PC-9 (cell line): ENCODE results near the gene B3GNT3. TPM values are rescaled to one million over a fixed set of nuclear protein-coding genes. Genes with fewer than 3 reads are reported as not detected.

Experiments used
- BruUV-seq: library from RNA; stranded (reverse); fragments of 400-500 nt; replicated peaks from 2 replicates; lab custom pipeline; 2021; lab: Mats Ljungman, UMichigan
- CTCF ChIA-PET: fragments of 300-600 bp; sonication (Branson Sonifier 250); formaldehyde crosslinking; loops from one replicate; lab custom pipeline; 2022; ENCODE audit warnings: antibody characterized with exemption; lab: Charles Lee
- POLR2A ChIA-PET: fragments of 300-600 bp; sonication (Branson Sonifier 250); formaldehyde crosslinking; loops from one replicate; lab custom pipeline; 2022; ENCODE audit warnings: antibody characterized with exemption; ENCODE audit not compliant: unreplicated experiment; lab: Charles Lee
- DNase-seq, 2 experiments: peaks; one replicate each; pipeline versions ENCODE4 v3.0.0 to v3.0.0-alpha.2; 2015 to 2022; ENCODE audit warnings: mixed read lengths in 1 of 2
- H2AFZ ChIP-seq: fragments of 200-600 bp; sonication (generic); 2 replicates; pipeline ENCODE4 v1.8.1; 2017; ENCODE audit warnings: antibody characterized with exemption
- H3F3A ChIP-seq: fragments of 200-600 bp; sonication (generic); 2 replicates; pipeline ENCODE4 v1.8.1; 2017; ENCODE audit warnings: antibody characterized with exemption, mild to moderate bottlenecking, low read depth; ENCODE audit not compliant: insufficient read depth
- H3K27ac ChIP-seq: fragments of 200-600 bp; sonication (generic); 2 replicates; pipeline ENCODE4 v1.6.1; 2016; ENCODE audit warnings: mixed run types
- H3K27me3 ChIP-seq: fragments of 200-600 bp; sonication (generic); 2 replicates; pipeline ENCODE4 v1.6.1; 2016; ENCODE audit warnings: low read depth, mixed run types; ENCODE audit not compliant: insufficient read depth
- H3K36me3 ChIP-seq: fragments of 200-600 bp; sonication (generic); 2 replicates; pipeline ENCODE4 v1.6.1; 2016; ENCODE audit warnings: low read depth, mixed run types
- H3K4me1 ChIP-seq: fragments of 200-600 bp; sonication (generic); replicated peaks from 2 replicates; pipeline ENCODE4 v1.6.1; 2016; ENCODE audit warnings: mixed run types; ENCODE audit not compliant: insufficient read depth
- H3K4me2 ChIP-seq: fragments of 200-600 bp; sonication (generic); 2 replicates; pipeline ENCODE4 v1.6.1; 2017; ENCODE audit warnings: mixed run types
- H3K4me3 ChIP-seq: fragments of 200-600 bp; sonication (generic); 2 replicates; pipeline ENCODE4 v1.6.1; 2016; ENCODE audit warnings: mixed run types
- H3K79me2 ChIP-seq: fragments of 200-600 bp; sonication (generic); 2 replicates; pipeline ENCODE4 v1.6.1; 2017; ENCODE audit warnings: low read depth, mixed run types
- H3K9me2 ChIP-seq: fragments of 200-600 bp; sonication (generic); 2 replicates; pipeline ENCODE4 v1.8.1; 2017; ENCODE audit warnings: mild to moderate bottlenecking; ENCODE audit not compliant: insufficient read depth
- H3K9me3 ChIP-seq: fragments of 200-600 bp; sonication (generic); 2 replicates; pipeline ENCODE4 v1.8.1; 2016; ENCODE audit warnings: low read depth; ENCODE audit not compliant: insufficient read depth
- H4K20me1 ChIP-seq: fragments of 200-600 bp; sonication (generic); 2 replicates; pipeline ENCODE4 v1.8.1; 2017; ENCODE audit not compliant: insufficient read depth
- CTCF ChIP-seq: fragments of 200-600 bp; sonication (generic); conservative IDR thresholded peaks from 2 replicates; pipeline ENCODE4 v1.6.1; 2017; ENCODE audit warnings: mixed run types, antibody characterized with exemption, mild to moderate bottlenecking, moderate library complexity
- EZH2 ChIP-seq: fragments of 200-600 bp; sonication (generic); IDR thresholded peaks from 2 replicates; pipeline ENCODE4 v1.8.0; 2017; ENCODE audit warnings: antibody characterized with exemption, low read depth
- intact Hi-C: fragments of 100-400 bp; cut with micrococcal nuclease; formaldehyde crosslinking; loops from one replicate; pipeline ENCODE4 v1.10.0; 2022; ENCODE audit not compliant: unreplicated experiment
- total RNA-seq: library from RNA; stranded (reverse); gene quantifications from 2 replicates; pipeline ENCODE4 v1.2.3, GENCODE V29; 2021

Gene B3GNT3
- total RNA-seq, 1 experiment from 2014 or later, result 65.9 TPM

DNA sequence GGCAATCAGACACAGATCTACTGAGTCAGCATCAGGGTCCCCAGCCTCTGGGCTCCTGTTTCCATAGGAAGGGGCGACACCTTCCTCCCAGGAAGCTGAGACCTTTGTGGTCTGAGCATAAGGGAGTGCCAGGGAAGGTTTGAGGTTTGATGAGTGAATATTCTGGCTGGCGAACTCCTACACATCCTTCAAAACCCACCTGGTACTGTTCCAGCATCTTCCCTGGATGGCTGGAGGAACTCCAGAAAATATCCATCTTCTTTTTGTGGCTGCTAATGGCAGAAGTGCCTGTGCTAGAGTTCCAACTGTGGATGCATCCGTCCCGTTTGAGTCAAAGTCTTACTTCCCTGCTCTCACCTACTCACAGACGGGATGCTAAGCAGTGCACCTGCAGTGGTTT is 17.2 kb downstream of the B3GNT3 start:
- DNase-seq, result no peak
- H3F3A ChIP-seq, result peaks cover 51% of the 10 kb centered on the region
- CTCF ChIA-PET, result no interaction called here
- H3K4me3 ChIP-seq, result no peak overlapping the region
- peaks cover 15% of the 10 kb centered on the region; the same call in 1 of the 2 replicates for H3K36me3 ChIP-seq
- no peak overlapping the region for H3K4me2 ChIP-seq
- BruUV-seq, result no TSS peak
- POLR2A ChIA-PET, result no interaction called here
- H3K4me1 ChIP-seq, result no peaks in the 10 kb centered on the region
- intact Hi-C loops, result no loop called here
- H3K9me2 ChIP-seq, result no peaks in the 10 kb centered on the region
- H3K27ac ChIP-seq, result no peak overlapping the region
- TF ChIP-seq CTCF (no peak), EZH2 (no peak)
- no peak overlapping the region for H2AFZ ChIP-seq
- H4K20me1 ChIP-seq, result peaks cover 65% of the 10 kb centered on the region
- H3K27me3 ChIP-seq, result no peaks in the 10 kb centered on the region
- H3K79me2 ChIP-seq, result peaks cover 17% of the 10 kb centered on the region; the same call in 1 of the 2 replicates
- H3K9me3 ChIP-seq, result no peaks in the 10 kb centered on the region

DNA sequence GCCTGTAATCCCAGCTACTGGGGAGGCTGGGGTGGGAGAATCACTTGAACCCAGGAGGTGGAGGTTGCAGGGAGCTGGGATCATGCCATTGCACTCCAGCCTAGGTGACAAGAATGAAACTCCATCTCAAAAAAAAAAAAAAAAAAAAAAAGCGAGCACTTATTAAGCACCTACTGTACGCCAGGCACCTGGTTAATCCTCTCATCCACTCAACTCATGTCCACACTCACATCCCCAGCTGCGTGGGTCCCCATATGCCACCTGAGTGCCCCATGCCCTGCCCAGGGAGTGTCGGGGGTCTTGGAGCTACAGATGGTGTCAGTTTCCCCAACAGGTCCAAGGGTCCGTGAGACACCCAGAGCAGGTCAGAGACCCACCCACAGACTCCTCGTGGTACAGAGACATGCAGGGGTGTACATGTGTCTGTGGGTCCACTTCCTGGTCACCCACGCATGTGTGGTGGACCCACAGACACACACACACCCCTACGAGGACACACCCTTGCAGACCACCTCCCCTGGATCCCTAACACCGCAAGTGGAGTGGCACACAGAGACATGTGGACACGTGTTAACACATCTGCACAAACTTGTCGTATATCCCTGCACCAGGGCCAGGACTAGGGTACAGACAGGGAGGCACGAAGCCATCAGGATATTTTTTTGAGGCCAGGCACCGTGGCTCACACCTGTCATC is 22.9 kb downstream of the B3GNT3 start:
- no peak overlapping the region for H3K4me2 ChIP-seq
- H4K20me1 ChIP-seq, result peaks cover 29% of the 10 kb centered on the region
- no peaks in the 10 kb centered on the region for H3K4me1 ChIP-seq
- no peak overlapping the region for H3K4me3 ChIP-seq
- intact Hi-C loops, result no loop called here
- no peak for DNase-seq
- TF ChIP-seq CTCF (no peak), EZH2 (no peak)
- BruUV-seq, result no TSS peak
- no peak overlapping the region for H3K27ac ChIP-seq
- no peaks in the 10 kb centered on the region for H3K9me3 ChIP-seq
- H3K27me3 ChIP-seq, result no peaks in the 10 kb centered on the region
- ChIA-PET POLR2A (no interaction called here), CTCF (interaction anchor here (0.9 kb wide), 1 partner anchor 23 kb away, joined by 6 read pairs; the partner anchor contains the start of gene B3GNT3)
- no peaks in the 10 kb centered on the region for H3K9me2 ChIP-seq
- H3F3A ChIP-seq, result peaks cover 56% of the 10 kb centered on the region
- H2AFZ ChIP-seq, result no peak overlapping the region
- no peaks in the 10 kb centered on the region for H3K36me3 ChIP-seq
- no peaks in the 10 kb centered on the region for H3K79me2 ChIP-seq

DNA sequence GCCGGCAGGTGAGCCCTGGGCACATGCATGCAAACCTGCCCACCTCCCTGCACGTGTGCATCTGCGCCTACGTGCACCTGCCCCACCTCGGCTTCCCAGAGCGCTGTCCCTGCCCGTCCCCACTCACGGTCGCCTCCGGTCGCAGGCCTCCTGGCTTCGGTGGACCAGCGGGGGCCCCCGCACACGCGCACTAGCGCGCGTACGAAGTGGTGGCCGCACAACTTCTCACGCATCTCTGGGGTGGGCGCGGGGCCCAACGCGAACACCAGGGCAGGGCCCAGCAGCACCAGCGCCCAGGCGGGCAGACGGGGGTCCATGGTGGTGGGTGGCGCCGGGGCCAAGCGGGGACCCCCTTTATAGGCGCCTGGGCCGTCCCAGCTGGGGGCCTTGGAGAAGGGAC is 26.3 kb downstream of the B3GNT3 start, which contains the start of gene INSL3:
Gene INSL3 (minus strand): TSS at position 330 of the 400 bp plus-strand sequence. CDS start 13 bp downstream, at position 317.
- H3K9me2 ChIP-seq, result no peaks in the 10 kb centered on the region
- no peaks in the 10 kb centered on the region for H3K9me3 ChIP-seq
- DNase-seq, result no peak
- H3K4me3 ChIP-seq, result no peak within 1 kb of the TSS
- H3K4me2 ChIP-seq, result no peak within 1 kb of the TSS
- no peaks in the 10 kb centered on the region for H3K36me3 ChIP-seq
- no peaks in the 10 kb centered on the region for H3K79me2 ChIP-seq
- peaks cover 30% of the 10 kb centered on the region for H3F3A ChIP-seq
- no peaks in the 10 kb centered on the region for H3K4me1 ChIP-seq
- BruUV-seq, result no TSS peak
- H2AFZ ChIP-seq, result no peak within 1 kb of the TSS
- CTCF ChIA-PET, result no interaction called here
- no peaks in the 10 kb centered on the region for H3K27me3 ChIP-seq
- POLR2A ChIA-PET, result no interaction called here
- H4K20me1 ChIP-seq, result peaks cover 15% of the 10 kb centered on the region; the same call in 1 of the 2 replicates
- intact Hi-C loops, result no loop called here
- no peak within 1 kb of the TSS for H3K27ac ChIP-seq
- no peak for TF ChIP-seq CTCF
- no peak for TF ChIP-seq EZH2
